G401 (cell line): ENCODE measurements around the gene SDHAF4. TPM values are rescaled to one million over a fixed set of nuclear protein-coding genes. Genes with fewer than 3 reads are reported as not detected.
"Not testable (repeated sequence)": the region's sequence is repeated elsewhere in the genome, so short reads cannot be mapped to it uniquely, and the experiment has no call there.

Source experiments
- DNase-seq: peaks from one replicate; pipeline ENCODE4 v3.0.0-alpha.2; 2015; ENCODE audit warnings: low spot score
- in situ Hi-C: cut with HindIII; loops from 2 replicates; pipeline ENCODE4 v1.10.0; 2016; ENCODE audit warnings: low sequenced_read_pairs, mixed read lengths
- total RNA-seq: library from RNA; depleted of rRNA; stranded (reverse); fragments of >200 nt; shearing (Covaris generic); gene quantifications from 2 replicates; pipeline ENCODE4 v1.2.3, GENCODE V29; 2014; rRNA removed

The SDHAF4 gene
- 19.1 and 23.8 TPM in 2 replicates for total RNA-seq

- peak; percentile 95 for DNase-seq
- in situ Hi-C loops, result no loop called here
Observed at GRCh38 chr6:70566751-70567382, at the start of gene SDHAF4. TSS of gene SDHAF4 (plus strand) at chr6:70566930. CDS start at chr6:70566941, 11 bp downstream.

GRCh38 chr6:70518723-70519122, 48.0 kb upstream of the SDHAF4 start:
- in situ Hi-C loops, result no loop called here
- DNase-seq, result no peak

- in situ Hi-C loops, result no loop called here
- DNase-seq, result no peak
Observed at GRCh38 chr6:70520575-70520974, 46.2 kb upstream of the SDHAF4 start.

- in situ Hi-C loops, result no loop called here
- DNase-seq, result no peak
Observed at GRCh38 chr6:70524721-70525286, 41.9 kb upstream of the SDHAF4 start.

- in situ Hi-C loops, result no loop called here
- no peak for DNase-seq
Observed at GRCh38 chr6:70527071-70527737, 39.5 kb upstream of the SDHAF4 start.

- no peak for DNase-seq
- in situ Hi-C loops, result no loop called here
Observed at GRCh38 chr6:70530023-70530422, 36.7 kb upstream of the SDHAF4 start.

GRCh38 chr6:70531133-70531532, 35.6 kb upstream of the SDHAF4 start:
- in situ Hi-C loops, result no loop called here
- no peak for DNase-seq

GRCh38 chr6:70537266-70537665, 29.5 kb upstream of the SDHAF4 start:
- DNase-seq, result no peak
- in situ Hi-C loops, result no loop called here

- DNase-seq, result no peak
- in situ Hi-C loops, result no loop called here
Observed at GRCh38 chr6:70538376-70538775, 28.4 kb upstream of the SDHAF4 start.

- DNase-seq, result peak; percentile 56
- in situ Hi-C loops, result no loop called here
Observed at GRCh38 chr6:70547313-70547712, 19.4 kb upstream of the SDHAF4 start.

GRCh38 chr6:70547905-70548304, 18.8 kb upstream of the SDHAF4 start:
- in situ Hi-C loops, result no loop called here
- no peak for DNase-seq

GRCh38 chr6:70549327-70549726, 17.4 kb upstream of the SDHAF4 start:
- in situ Hi-C loops, result no loop called here

GRCh38 chr6:70551566-70551965, 15.2 kb upstream of the SDHAF4 start:
- DNase-seq, result no peak
- in situ Hi-C loops, result no loop called here

More at GRCh38 chr6:70549327-70549726, 17.4 kb upstream of the SDHAF4 start:
- no peak for DNase-seq

- DNase-seq, in situ Hi-C loops: not testable (repeated sequence)
Observed at GRCh38 chr6:70552286-70552940, 14.3 kb upstream of the SDHAF4 start.

- DNase-seq, result no peak
- in situ Hi-C loops, result no loop called here
Observed at GRCh38 chr6:70552974-70553373, 13.8 kb upstream of the SDHAF4 start.

- DNase-seq, result no peak
- in situ Hi-C loops, result no loop called here
Observed at GRCh38 chr6:70557998-70558397, 8.7 kb upstream of the SDHAF4 start.

- DNase-seq, in situ Hi-C loops: not testable (repeated sequence)
Observed at GRCh38 chr6:70562401-70562800, 4.3 kb upstream of the SDHAF4 start.

GRCh38 chr6:70563530-70563929, 3.2 kb upstream of the SDHAF4 start:
- no peak for DNase-seq

GRCh38 chr6:70574643-70575042, 7.9 kb downstream of the SDHAF4 start:
- no peak for DNase-seq
- in situ Hi-C loops, result no loop called here

More at GRCh38 chr6:70563530-70563929, 3.2 kb upstream of the SDHAF4 start:
- in situ Hi-C loops, result no loop called here

GRCh38 chr6:70575899-70576495, 9.3 kb downstream of the SDHAF4 start:
- in situ Hi-C loops, result no loop called here
- no peak for DNase-seq
